ENCODE results near the gene HES5. TPM values are rescaled to one million over a fixed set of nuclear protein-coding genes. Genes with fewer than 3 reads are reported as not detected.

Gene HES5
- total and polyA plus RNA-seq, 10 of the 15 experiments (the other 5 are each of a cell fraction or from before 2014, with no cell fraction given): 0.12 to 0.15 TPM; not detected in 8

GRCh38 chr1:2483970-2484369, 46.1 kb downstream of the HES5 start:
- H3K36me3 ChIP-seq (ENCODE audit: control insufficient read depth in 2 of 2, insufficient read depth in 2 of 2, low read length in 1 of 2): no peaks in the 10 kb centered on the region
- intact Hi-C loops (cut with micrococcal nuclease; ENCODE audit: unreplicated experiment) (no loop called here), in situ Hi-C loops (cut with MboI) (no loop called here)
- FAIRE-seq: no peak
- no peaks in the 10 kb centered on the region for H3K4me1 ChIP-seq (ENCODE audit: control insufficient read depth, insufficient read depth, low read length)
- no TSS peak for BruUV-seq (replicated peaks)
- ChIA-PET RAD21 (ENCODE audit: unreplicated experiment) (no interaction called here), SMC1A (ENCODE audit: uncharacterized antibody, unreplicated experiment) (no interaction called here), CTCF (no interaction called here), POLR2A (no interaction called here)
- H3K4me2 ChIP-seq (ENCODE audit: control insufficient read depth, insufficient read depth): no peak overlapping the region
- no peak for DNase-seq (ENCODE audit: low read depth, low spot score)
- ATAC-seq: no peak
- no peak overlapping the region for H3K9ac ChIP-seq (ENCODE audit: control insufficient read depth, insufficient read depth, low read length)
- no peak for TF ChIP-seq CBX5 (IDR thresholded peaks at IDR 0.05; ENCODE audit: low read depth)
- no peak for TF ChIP-seq NR2C1 (IDR thresholded peaks at IDR 0.05)
- no peak for TF ChIP-seq SMARCA5 (IDR thresholded peaks at IDR 0.05)
- TF ChIP-seq BCL3 (IDR thresholded peaks at IDR 0.05; ENCODE audit: borderline replicate concordance, insufficient read depth, low read depth, low read length, poor library complexity, severe bottlenecking): no peak
- TF ChIP-seq ZZZ3 (IDR thresholded peaks at IDR 0.05; ENCODE audit: control insufficient read depth, insufficient read length, low read depth): no peak
- no peak for TF ChIP-seq RAD21 (IDR thresholded peaks at IDR 0.05; ENCODE audit: insufficient read depth, low read depth, low read length)
- no peak for TF ChIP-seq CBFB (IDR thresholded peaks at IDR 0.05; ENCODE audit: low read depth)
- TF ChIP-seq NKRF (conservative IDR thresholded peaks at IDR 0.05): no peak
- no peak for TF ChIP-seq ZNF207 (IDR thresholded peaks at IDR 0.05; ENCODE audit: borderline replicate concordance)
- TF ChIP-seq ESRRA (IDR thresholded peaks at IDR 0.05; ENCODE audit: low read length): no peak
- TF ChIP-seq RFX5 (IDR thresholded peaks at IDR 0.05; ENCODE audit: low read depth, low read length): no peak
- TF ChIP-seq ZNF687 (IDR thresholded peaks at IDR 0.05): no peak
- no peak for TF ChIP-seq SUPT20H (IDR thresholded peaks at IDR 0.05; ENCODE audit: borderline replicate concordance, control insufficient read depth, low read depth, low read length)
- no peak for TF ChIP-seq NFYA (IDR thresholded peaks at IDR 0.05; ENCODE audit: borderline replicate concordance, low read depth, low read length)
- no peak overlapping the region for H2AFZ ChIP-seq (ENCODE audit: control insufficient read depth, low read depth, low read length)
- no peaks in the 10 kb centered on the region for H3K79me2 ChIP-seq (ENCODE audit: control insufficient read depth, insufficient read depth, low read length)
- 44% methylated on average over 15 of the region's 16 CpGs for WGBS (ENCODE audit: insufficient coverage, insufficient replicate concordance, low lambda C conversion rate, missing lambda C conversion rate)
- H3K27ac ChIP-seq (ENCODE audit: control insufficient read depth, insufficient read depth): no peak overlapping the region
- H3K9me3 ChIP-seq (replicated peaks; ENCODE audit: control insufficient read depth, insufficient read depth, low read length): peaks cover 3% of the 10 kb centered on the region; the same call in 1 of the 3 replicates
- no peaks in the 10 kb centered on the region for H3K27me3 ChIP-seq (replicated peaks in 1 of 2; ENCODE audit: control insufficient read depth in 2 of 2, insufficient read depth in 2 of 2, low read length in 1 of 2)
- no peaks in the 10 kb centered on the region for H4K20me1 ChIP-seq (ENCODE audit: control insufficient read depth, insufficient read depth)
- no peak overlapping the region for H3K4me3 ChIP-seq
